MM.1S (cell line): ENCODE data around the gene CD6.

Source experiments
- EZH2 ChIP-seq: fragments of 300-600 bp; sonication (generic); optimal IDR thresholded peaks from 2 replicates; pipeline ENCODE3; 2017; ENCODE audit warnings: low read depth, mild to moderate bottlenecking, antibody characterized with exemption, low read length, mixed read lengths
- TF ChIP-seq, protein P1 (sequence below): fragments of 300-600 bp; sonication (generic); IDR thresholded peaks from 2 replicates; pipeline ENCODE4 v1.5.1; 2016; ENCODE audit warnings: antibody characterized with exemption, low read length, mixed read lengths

DNA sequence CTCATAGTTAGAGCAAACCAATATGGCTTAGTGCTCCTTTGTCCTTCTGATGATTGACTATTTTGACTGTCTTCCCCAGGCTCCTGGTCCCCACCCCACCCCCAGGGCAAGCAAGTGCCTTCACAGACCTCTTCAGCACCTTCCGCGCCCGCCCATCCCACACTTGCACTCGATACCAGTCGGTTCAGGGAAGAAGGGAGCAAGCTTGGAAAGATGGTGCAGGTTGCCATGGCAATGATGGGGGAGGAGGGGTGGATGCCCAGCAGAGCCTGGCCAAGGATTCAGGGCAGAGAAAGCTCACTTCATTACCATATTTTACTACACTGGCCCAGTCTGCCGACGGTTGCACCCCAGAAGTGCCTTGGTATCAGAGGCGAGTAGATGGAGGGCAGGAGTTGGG is 45.0 kb upstream of the CD6 start:
- TF ChIP-seq, protein P1, sequence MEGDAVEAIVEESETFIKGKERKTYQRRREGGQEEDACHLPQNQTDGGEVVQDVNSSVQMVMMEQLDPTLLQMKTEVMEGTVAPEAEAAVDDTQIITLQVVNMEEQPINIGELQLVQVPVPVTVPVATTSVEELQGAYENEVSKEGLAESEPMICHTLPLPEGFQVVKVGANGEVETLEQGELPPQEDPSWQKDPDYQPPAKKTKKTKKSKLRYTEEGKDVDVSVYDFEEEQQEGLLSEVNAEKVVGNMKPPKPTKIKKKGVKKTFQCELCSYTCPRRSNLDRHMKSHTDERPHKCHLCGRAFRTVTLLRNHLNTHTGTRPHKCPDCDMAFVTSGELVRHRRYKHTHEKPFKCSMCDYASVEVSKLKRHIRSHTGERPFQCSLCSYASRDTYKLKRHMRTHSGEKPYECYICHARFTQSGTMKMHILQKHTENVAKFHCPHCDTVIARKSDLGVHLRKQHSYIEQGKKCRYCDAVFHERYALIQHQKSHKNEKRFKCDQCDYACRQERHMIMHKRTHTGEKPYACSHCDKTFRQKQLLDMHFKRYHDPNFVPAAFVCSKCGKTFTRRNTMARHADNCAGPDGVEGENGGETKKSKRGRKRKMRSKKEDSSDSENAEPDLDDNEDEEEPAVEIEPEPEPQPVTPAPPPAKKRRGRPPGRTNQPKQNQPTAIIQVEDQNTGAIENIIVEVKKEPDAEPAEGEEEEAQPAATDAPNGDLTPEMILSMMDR, result no peak
- TF ChIP-seq EZH2, result no peak
